Heart left ventricle (tissue), 16 donors: ENCODE results near the gene RHOC. TPM values are rescaled to one million over a fixed set of nuclear protein-coding genes. Genes with fewer than 3 reads are reported as not detected.

Experiments
- ATAC-seq, 4 donors: fragments of 200-7000 bp; cut with Tn5 transposase; one replicate each; pipeline ENCODE4 v1.9.1; 2020 to 2022; ENCODE audit warnings: moderate library complexity in 4 of 4, mild to moderate bottlenecking in 3 of 4, moderate number of reproducible peaks in 1 of 4
- DNase-seq, 5 donors: peaks; one replicate each; pipeline ENCODE4 v3.0.0-alpha.2; 2020
- H3K27ac ChIP-seq, 12 donors: fragments of 200-600 bp; sonication (generic) in 4 of 12; one replicate each; pipeline versions ENCODE4 v1.5.0 to v1.8.0; 2016 to 2022; ENCODE audit warnings: mild to moderate bottlenecking in 2 of 12
- H3K27me3 ChIP-seq, 9 donors: fragments of 200-600 bp; sonication (generic) in 2 of 9; one replicate each; pipeline versions ENCODE4 v1.5.1 to v1.8.0; 2016 to 2022; ENCODE audit warnings: mild to moderate bottlenecking in 3 of 9
- H3K36me3 ChIP-seq, 9 donors: fragments of 200-600 bp; sonication (generic) in 2 of 9; one replicate each; pipeline versions ENCODE4 v1.5.0 to v1.8.0; 2018 to 2022; ENCODE audit warnings: mild to moderate bottlenecking in 2 of 9
- H3K4me1 ChIP-seq, 12 donors: fragments of 200-600 bp; sonication (generic) in 4 of 12; one replicate each; pipeline versions ENCODE4 v1.5.0 to v1.8.0; 2016 to 2022; ENCODE audit warnings: mild to moderate bottlenecking in 3 of 12
- H3K4me3 ChIP-seq, 12 donors: fragments of 200-600 bp; sonication (generic) in 4 of 12; one replicate each; pipeline versions ENCODE4 v1.5.0 to v1.8.0; 2017 to 2022; ENCODE audit warnings: mild to moderate bottlenecking in 9 of 12, moderate library complexity in 4 of 12
- H3K9me3 ChIP-seq, 12 donors: fragments of 200-600 bp; sonication (generic) in 4 of 12; one replicate each; pipeline versions ENCODE4 v1.5.0 to v1.8.0; 2016 to 2022; ENCODE audit warnings: mild to moderate bottlenecking in 1 of 12
- CTCF ChIP-seq, 12 donors: fragments of 200-600 bp; sonication (generic) in 4 of 12; IDR thresholded peaks; one replicate each; pipeline versions ENCODE4 v1.5.0 to v1.8.0; 2018 to 2022; ENCODE audit warnings: antibody characterized with exemption in 12 of 12, mild to moderate bottlenecking in 5 of 12
- POLR2A ChIP-seq, 2 donors: fragments of 450-650 bp; IDR thresholded peaks; one replicate each; pipeline ENCODE4 v1.6.1; 2017; ENCODE audit warnings: antibody characterized with exemption in 2 of 2, mild to moderate bottlenecking in 2 of 2, moderate library complexity in 2 of 2
- WGBS, 4 donors: extraction: QIAGEN DNeasy Blood & Tissue Kit in 2 of 4; methylation state at CpG; one replicate each; pipeline versions ENCODE4 v1.1.5 to v1.1.7; 2013 to 2018; 5-methylcytosine and 5-hydroxymethylcytosine counted together
- intact Hi-C, 10 donors: fragments of 100-400 bp; cut with DNase I; formaldehyde crosslinking; loops; one replicate each; pipeline versions ENCODE4 v1.11.1 to v1.14.2; 2022
- polyA plus RNA-seq, 2 donors: library from polyadenylated mRNA; stranded (reverse); fragments of 200-250 nt; gene quantifications; one replicate each; pipeline ENCODE4 v1.2.3, GENCODE V29; 2013
- total RNA-seq, 9 donors: library from RNA; depleted of rRNA in 2 of 9; stranded (reverse); fragments of >200 nt in 2 of 9; fragmentation: NEBNext Ultra II Directional in 3 of 9; extraction: Animal tissue kit (Norgen Biotek cat#: 25700) in 3 of 9; gene quantifications; one replicate each; pipeline versions ENCODE4 v1.1.0 to v1.2.4, GENCODE V29; 2016 to 2023
- donor health status: ischemic (EF 13 %, LVEDD 7.1; RV severe dilation, severe dysfunction).
- donor health status: healthy with polysubstance abuse.
- donor health status: DM: no; HTN: yes; CAD: no.
- donor health status: DM: no; HTN: no; CAD: no.
- donor health status: ischemic (EF 25% LVEDD 6.9; RV normal size, moderate dysfunction).
- donor health status: ischemic (EF 25% LVEDD 5.7; RV mildly dilated, moderate dysfunction).
- donor health status: healthy.
- donor health status: DM: yes; HTN: yes; CAD: no.
- donor health status: ischemic (EF 35%, LVEDD 5.7; RV mildly dilated, moderate dysfunction).
- donor health status: nonischemic (EF 11% LVEDD 7.7; RV severe dilation, severe dysfunction).
- donor health status: DM: yes; HTN: yes; CAD: no.
- donor health status: PGD.
- donor health status: ischemic (EF 29% LVEDD 5.4; RV normal size, mild dysfunction).
- donor health status: nonischemic (EF 23%, LVEDD 6.1; RV moderate dilation, normal function).

Gene RHOC
- total and polyA plus RNA-seq, 11 donors = 147 to 443 (median 217) TPM

GRCh38 chr1:112694363-112694929 is 12.5 kb downstream of the RHOC start:
- Histone ChIP-seq H3K9me3 (no peaks in the 10 kb centered on the region), H3K27ac (no peak overlapping the region), H3K36me3 (peaks cover 0 to 100% (median 96%) of the 10 kb centered on the region in 9 donors), H3K27me3 (no peaks in the 10 kb centered on the region), H3K4me3 (no peak overlapping the region), H3K4me1 (peaks cover 0 to 26% (median 20%) of the 10 kb centered on the region in 12 donors)
- 88 to 92% (median 90%) methylated on average over 12 to 15 of the region's 15 CpGs for WGBS, 4 donors
- DNase-seq (no peak), ATAC-seq (no peak)
- TF ChIP-seq CTCF (IDR thresholded peaks at IDR 0.05) (no peak), POLR2A (IDR thresholded peaks at IDR 0.05) (no peak)
- intact Hi-C loops = no loop called here

GRCh38 chr1:112693821-112694220 is 13.1 kb downstream of the RHOC start:
- no peaks in the 10 kb centered on the region for H3K9me3 ChIP-seq
- H3K4me3 ChIP-seq = no peak overlapping the region
- peaks cover 0 to 96% (median 92%) of the 10 kb centered on the region in 9 donors for H3K36me3 ChIP-seq
- ATAC-seq = no peak
- 83 to 96% (median 93%) methylated on average over 6 of the region's 6 CpGs for WGBS, 4 donors
- no peaks in the 10 kb centered on the region for H3K27me3 ChIP-seq
- H3K27ac ChIP-seq = no peak overlapping the region
- TF ChIP-seq CTCF (IDR thresholded peaks at IDR 0.05) (no peak), POLR2A (IDR thresholded peaks at IDR 0.05) (no peak)
- intact Hi-C loops = loop anchor here in 1 of 10 donors (2.0 kb wide), 1 partner anchor 15 kb away; no protein-coding TSS in a partner anchor
- H3K4me1 ChIP-seq = peaks cover 0 to 21% (median 14%) of the 10 kb centered on the region in 12 donors
- no peak for DNase-seq

GRCh38 chr1:112692681-112693080 is 14.2 kb downstream of the RHOC start:
- ATAC-seq (no peak), DNase-seq (no peak)
- Histone ChIP-seq H3K27me3 (no peaks in the 10 kb centered on the region), H3K4me1 (peaks cover 0 to 21% (median 6%) of the 10 kb centered on the region in 12 donors), H3K27ac (no peak overlapping the region), H3K4me3 (no peak overlapping the region), H3K36me3 (peaks cover 0 to 87% (median 80%) of the 10 kb centered on the region in 9 donors), H3K9me3 (no peaks in the 10 kb centered on the region)
- no peak for TF ChIP-seq POLR2A (IDR thresholded peaks at IDR 0.05)
- WGBS, 4 donors = 93 to 100% (median 95%) methylated on average over 1 to 5 of the region's 5 CpGs
- intact Hi-C loops = loop anchor here in 1 of 10 donors (2.0 kb wide), 1 partner anchor 14 kb away; no protein-coding TSS in a partner anchor

- intact Hi-C loops = no loop called here
- peaks cover 0 to 61% (median 55%) of the 10 kb centered on the region in 9 donors for H3K36me3 ChIP-seq
- peak overlapping the region in 2 of 12 donors; percentile 47 to 53 for H3K27ac ChIP-seq
- no peaks in the 10 kb centered on the region for H3K27me3 ChIP-seq
- DNase-seq (no peak), ATAC-seq (peak in 1 of 4 donors; percentile 22)
- no peak for TF ChIP-seq CTCF (IDR thresholded peaks at IDR 0.05)
- no peak for TF ChIP-seq POLR2A (IDR thresholded peaks at IDR 0.05)
- WGBS, 4 donors = 89 to 92% (median 89%) methylated on average over 10 to 11 of the region's 11 CpGs
- no peak overlapping the region for H3K4me3 ChIP-seq
- H3K9me3 ChIP-seq = no peaks in the 10 kb centered on the region
- H3K4me1 ChIP-seq = peaks cover 0 to 32% (median 4%) of the 10 kb centered on the region in 12 donors
Measured at GRCh38 chr1:112689842-112690237, 17.1 kb downstream of the RHOC start.
